PFSK-1 (cell line): ENCODE data around the gene PHF13.

ENCODE experiments used
- FOXP2 ChIP-seq: optimal IDR thresholded peaks from 2 replicates; pipeline ENCODE3; 2011; ENCODE audit warnings: borderline replicate concordance, control low read depth, inconsistent platforms; ENCODE audit not compliant: insufficient read depth; ENCODE audit errors: extremely low read length, extremely low read depth
- POLR2AphosphoS5 ChIP-seq: IDR thresholded peaks from 2 replicates; pipeline ENCODE4 v1.6.1; 2012; ENCODE audit warnings: low read depth, mild to moderate bottlenecking, control low read depth, low read length, moderate library complexity
- SIN3A ChIP-seq: IDR thresholded peaks from 2 replicates; pipeline ENCODE4 v1.6.1; 2012; ENCODE audit warnings: mild to moderate bottlenecking, low read length, moderate library complexity, borderline replicate concordance; ENCODE audit not compliant: insufficient read depth
- TAF1 ChIP-seq: IDR thresholded peaks from 2 replicates; pipeline ENCODE4 v1.6.1; 2012; ENCODE audit warnings: low read length, control low read depth, borderline replicate concordance; ENCODE audit not compliant: insufficient read depth
- TF ChIP-seq, protein P1 (sequence below), 2 experiments: IDR thresholded peaks; 2 replicates each; pipeline versions ENCODE4 v1.6.1 to v1.8.0; 2011 to 2012; ENCODE audit warnings: low read depth in 2 of 2, low read length in 2 of 2, control low read depth in 1 of 2, inconsistent platforms in 1 of 2, mild to moderate bottlenecking in 1 of 2, moderate library complexity in 1 of 2; ENCODE audit not compliant: insufficient read depth in 1 of 2

DNA sequence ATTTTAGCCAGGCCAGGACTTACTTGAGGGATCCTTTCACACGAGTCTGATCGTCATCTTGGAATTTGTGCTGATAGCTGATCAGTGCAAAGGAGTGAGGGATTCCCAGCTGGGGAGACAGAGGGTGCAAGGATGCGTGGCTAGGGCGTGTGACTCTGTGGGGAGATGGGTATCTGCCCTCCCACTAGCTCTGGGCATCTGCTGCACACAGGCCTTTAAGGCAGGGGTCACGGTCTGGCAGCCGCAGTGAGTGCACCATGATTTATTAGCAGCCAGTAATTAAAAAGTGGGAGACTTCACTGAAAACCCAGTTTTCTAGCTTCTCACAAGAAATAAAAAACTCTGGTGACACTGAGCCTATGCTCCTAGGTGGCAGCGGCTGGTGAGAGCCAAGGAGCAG lies 31.5 kb downstream of the PHF13 start:
- no peak for TF ChIP-seq TAF1
- no peak for TF ChIP-seq POLR2AphosphoS5
- TF ChIP-seq, protein P1, sequence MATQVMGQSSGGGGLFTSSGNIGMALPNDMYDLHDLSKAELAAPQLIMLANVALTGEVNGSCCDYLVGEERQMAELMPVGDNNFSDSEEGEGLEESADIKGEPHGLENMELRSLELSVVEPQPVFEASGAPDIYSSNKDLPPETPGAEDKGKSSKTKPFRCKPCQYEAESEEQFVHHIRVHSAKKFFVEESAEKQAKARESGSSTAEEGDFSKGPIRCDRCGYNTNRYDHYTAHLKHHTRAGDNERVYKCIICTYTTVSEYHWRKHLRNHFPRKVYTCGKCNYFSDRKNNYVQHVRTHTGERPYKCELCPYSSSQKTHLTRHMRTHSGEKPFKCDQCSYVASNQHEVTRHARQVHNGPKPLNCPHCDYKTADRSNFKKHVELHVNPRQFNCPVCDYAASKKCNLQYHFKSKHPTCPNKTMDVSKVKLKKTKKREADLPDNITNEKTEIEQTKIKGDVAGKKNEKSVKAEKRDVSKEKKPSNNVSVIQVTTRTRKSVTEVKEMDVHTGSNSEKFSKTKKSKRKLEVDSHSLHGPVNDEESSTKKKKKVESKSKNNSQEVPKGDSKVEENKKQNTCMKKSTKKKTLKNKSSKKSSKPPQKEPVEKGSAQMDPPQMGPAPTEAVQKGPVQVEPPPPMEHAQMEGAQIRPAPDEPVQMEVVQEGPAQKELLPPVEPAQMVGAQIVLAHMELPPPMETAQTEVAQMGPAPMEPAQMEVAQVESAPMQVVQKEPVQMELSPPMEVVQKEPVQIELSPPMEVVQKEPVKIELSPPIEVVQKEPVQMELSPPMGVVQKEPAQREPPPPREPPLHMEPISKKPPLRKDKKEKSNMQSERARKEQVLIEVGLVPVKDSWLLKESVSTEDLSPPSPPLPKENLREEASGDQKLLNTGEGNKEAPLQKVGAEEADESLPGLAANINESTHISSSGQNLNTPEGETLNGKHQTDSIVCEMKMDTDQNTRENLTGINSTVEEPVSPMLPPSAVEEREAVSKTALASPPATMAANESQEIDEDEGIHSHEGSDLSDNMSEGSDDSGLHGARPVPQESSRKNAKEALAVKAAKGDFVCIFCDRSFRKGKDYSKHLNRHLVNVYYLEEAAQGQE (IDR thresholded peaks at IDR 0.05; ENCODE audit: insufficient read depth in 1 of 2, low read depth in 2 of 2, low read length in 2 of 2), result no peak
- no peak for TF ChIP-seq SIN3A
- TF ChIP-seq FOXP2, result no peak
